Caco-2 (cell line): ENCODE results near the gene RNFT2. TPM values are rescaled to one million over a fixed set of nuclear protein-coding genes. Genes with fewer than 3 reads are reported as not detected.

Source experiments
- BruUV-seq: library from RNA; stranded (reverse); fragments of 400-500 nt; replicated peaks from 2 replicates; lab custom pipeline; 2021; lab: Mats Ljungman, UMichigan
- CTCF ChIA-PET: fragments of 300-600 bp; sonication (Branson Sonifier 250); formaldehyde crosslinking; loops from one replicate; lab custom pipeline; 2022; ENCODE audit warnings: antibody characterized with exemption; lab: Charles Lee
- POLR2A ChIA-PET: fragments of 300-600 bp; sonication (Branson Sonifier 250); formaldehyde crosslinking; loops from one replicate; lab custom pipeline; 2022; ENCODE audit warnings: antibody characterized with exemption; lab: Charles Lee
- DNase-seq, 2 experiments: peaks; one replicate each; pipeline versions ENCODE4 v3.0.0 to v3.0.0-alpha.2; 2020 to 2022
- H3K27me3 ChIP-seq: replicated peaks from 2 replicates; pipeline ENCODE4 v1.6.0; 2011; ENCODE audit warnings: low read length; ENCODE audit not compliant: control insufficient read depth, insufficient read depth
- H3K36me3 ChIP-seq: 2 replicates; pipeline ENCODE4 v1.5.1; 2011; ENCODE audit warnings: low read length; ENCODE audit not compliant: control insufficient read depth, insufficient read depth
- H3K4me1 ChIP-seq: fragments of 250-450 bp; sonication (Bioruptor Pico); 2 replicates; pipeline ENCODE4 v1.5.1; 2020; ENCODE audit warnings: mild to moderate bottlenecking
- H3K4me3 ChIP-seq: 2 replicates; pipeline ENCODE4 v1.5.1; 2011; ENCODE audit warnings: low read depth, mild to moderate bottlenecking, control low read depth, low read length
- H3K9me3 ChIP-seq: fragments of 250-450 bp; sonication (Bioruptor Pico); 2 replicates; pipeline ENCODE4 v1.5.1; 2020; ENCODE audit warnings: mild to moderate bottlenecking, moderate library complexity
- H3K27ac Mint-ChIP-seq: one replicate; pipeline ENCODE4 v1.8.0; 2022; ENCODE audit warnings: mixed read lengths; ENCODE audit not compliant: unreplicated experiment
- H3K27me3 Mint-ChIP-seq: one replicate; pipeline ENCODE4 v1.8.0; 2022; ENCODE audit warnings: mixed read lengths; ENCODE audit not compliant: insufficient read depth, unreplicated experiment
- H3K36me3 Mint-ChIP-seq: one replicate; pipeline ENCODE4 v1.8.0; 2022; ENCODE audit warnings: mild to moderate bottlenecking, mixed read lengths; ENCODE audit not compliant: insufficient read depth, unreplicated experiment
- H3K4me1 Mint-ChIP-seq: one replicate; pipeline ENCODE4 v1.8.0; 2022; ENCODE audit warnings: low read depth, mixed read lengths; ENCODE audit not compliant: unreplicated experiment
- H3K4me3 Mint-ChIP-seq: one replicate; pipeline ENCODE4 v1.8.0; 2022; ENCODE audit warnings: mild to moderate bottlenecking, moderate library complexity, mixed read lengths; ENCODE audit not compliant: unreplicated experiment
- H3K9me3 Mint-ChIP-seq: one replicate; pipeline ENCODE4 v1.8.0; 2022; ENCODE audit warnings: mixed read lengths; ENCODE audit not compliant: unreplicated experiment
- CTCF ChIP-seq, 2 experiments: fragments of 200-600 bp in 1 of 2; IDR thresholded peaks; 1 replicate in 1 of 2; 2 replicates in 1 of 2; pipeline versions ENCODE4 v1.5.1 to v1.8.0; 2011 to 2022; ENCODE audit warnings: antibody characterized with exemption in 1 of 2, control low read depth in 1 of 2, inconsistent platforms in 1 of 2, low read depth in 1 of 2, low read length in 1 of 2, mild to moderate bottlenecking in 1 of 2, moderate library complexity in 1 of 2; ENCODE audit not compliant: insufficient read depth in 1 of 2, severe bottlenecking in 1 of 2, unreplicated experiment in 1 of 2
- intact Hi-C: fragments of 100-400 bp; cut with micrococcal nuclease; formaldehyde crosslinking; loops from one replicate; pipeline ENCODE4 v1.10.0; 2022; ENCODE audit not compliant: unreplicated experiment
- total RNA-seq: library from RNA; stranded (reverse); gene quantifications from 2 replicates; pipeline ENCODE4 v1.2.3, GENCODE V29; 2022

The RNFT2 gene
- total RNA-seq, 1 experiment from 2014 or later, result 11.6 TPM

GRCh38 chr12:116701432-116701831, 36.7 kb upstream of the RNFT2 start:
- H3K4me3 Mint-ChIP-seq, result no peak overlapping the region
- no peaks in the 10 kb centered on the region for H3K36me3 Mint-ChIP-seq
- no peaks in the 10 kb centered on the region for H3K27me3 Mint-ChIP-seq
- DNase-seq, result no peak
- no peak overlapping the region for H3K4me3 ChIP-seq
- H3K9me3 ChIP-seq, result no peaks in the 10 kb centered on the region
- ChIA-PET POLR2A (no interaction called here), CTCF (no interaction called here)
- peaks cover 14% of the 10 kb centered on the region for H3K4me1 ChIP-seq
- no peaks in the 10 kb centered on the region for H3K9me3 Mint-ChIP-seq
- H3K27ac Mint-ChIP-seq, result no peak overlapping the region
- no peak for TF ChIP-seq CTCF (IDR thresholded peaks at IDR 0.05; ENCODE audit: insufficient read depth in 1 of 2, low read depth in 1 of 2, low read length in 1 of 2, severe bottlenecking in 1 of 2, unreplicated experiment in 1 of 2)
- BruUV-seq, result no TSS peak
- no peaks in the 10 kb centered on the region for H3K36me3 ChIP-seq
- H3K27me3 ChIP-seq, result no peaks in the 10 kb centered on the region
- intact Hi-C loops, result loop anchor here (5.0 to 10.0 kb wide), 3 partner anchors 183 to 416 kb away; partner anchors contain the start of gene HRK
- peaks cover 23% of the 10 kb centered on the region for H3K4me1 Mint-ChIP-seq

GRCh38 chr12:116703214-116703795, 34.8 kb upstream of the RNFT2 start:
- intact Hi-C loops, result loop anchor here (1.0 to 10.0 kb wide), 5 partner anchors 181 to 414 kb away; partner anchors contain the start of gene HRK
- DNase-seq, result peak; percentile 72 to 80
- TF ChIP-seq CTCF (IDR thresholded peaks at IDR 0.05; ENCODE audit: insufficient read depth in 1 of 2, low read depth in 1 of 2, low read length in 1 of 2, severe bottlenecking in 1 of 2, unreplicated experiment in 1 of 2), result peak; percentile 83 to 95
- Histone ChIP-seq H3K27me3 (no peaks in the 10 kb centered on the region), H3K36me3 (no peaks in the 10 kb centered on the region), H3K9me3 (no peaks in the 10 kb centered on the region), H3K4me1 (peaks cover 3% of the 10 kb centered on the region), H3K4me3 (no peak overlapping the region)
- Mint-ChIP-seq H3K36me3 (no peaks in the 10 kb centered on the region), H3K27me3 (no peaks in the 10 kb centered on the region), H3K9me3 (no peaks in the 10 kb centered on the region), H3K4me3 (no peak overlapping the region), H3K4me1 (peaks cover 13% of the 10 kb centered on the region), H3K27ac (no peak overlapping the region)
- ChIA-PET CTCF (interaction anchor here (0.6 to 2.0 kb wide), 7 partner anchors 20 to 302 kb away, joined by 3 to 12 read pairs (median 3); no protein-coding TSS in a partner anchor), POLR2A (no interaction called here)
- no TSS peak for BruUV-seq

- H3K9me3 Mint-ChIP-seq, result no peaks in the 10 kb centered on the region
- no peaks in the 10 kb centered on the region for H3K27me3 ChIP-seq
- ChIA-PET CTCF (no interaction called here), POLR2A (no interaction called here)
- H3K36me3 Mint-ChIP-seq, result peaks cover 8% of the 10 kb centered on the region
- peaks cover 16% of the 10 kb centered on the region for H3K4me1 Mint-ChIP-seq
- no peaks in the 10 kb centered on the region for H3K4me1 ChIP-seq
- no peak overlapping the region for H3K4me3 Mint-ChIP-seq
- intact Hi-C loops, result loop anchor here (10.0 kb wide), 2 partner anchors 177 to 317 kb away; partner anchors contain the start of gene HRK
- H3K27ac Mint-ChIP-seq, result no peak overlapping the region
- DNase-seq, result no peak
- no peaks in the 10 kb centered on the region for H3K36me3 ChIP-seq
- no TSS peak for BruUV-seq
- H3K9me3 ChIP-seq, result no peaks in the 10 kb centered on the region
- no peak overlapping the region for H3K4me3 ChIP-seq
- no peaks in the 10 kb centered on the region for H3K27me3 Mint-ChIP-seq
- TF ChIP-seq CTCF (IDR thresholded peaks at IDR 0.05; ENCODE audit: insufficient read depth in 1 of 2, low read depth in 1 of 2, low read length in 1 of 2, severe bottlenecking in 1 of 2, unreplicated experiment in 1 of 2), result no peak
These were observed 30.4 kb upstream of the RNFT2 start for GRCh38 chr12:116707751-116708150.
